ENCODE measurements around the gene PSMD14.

DNA sequence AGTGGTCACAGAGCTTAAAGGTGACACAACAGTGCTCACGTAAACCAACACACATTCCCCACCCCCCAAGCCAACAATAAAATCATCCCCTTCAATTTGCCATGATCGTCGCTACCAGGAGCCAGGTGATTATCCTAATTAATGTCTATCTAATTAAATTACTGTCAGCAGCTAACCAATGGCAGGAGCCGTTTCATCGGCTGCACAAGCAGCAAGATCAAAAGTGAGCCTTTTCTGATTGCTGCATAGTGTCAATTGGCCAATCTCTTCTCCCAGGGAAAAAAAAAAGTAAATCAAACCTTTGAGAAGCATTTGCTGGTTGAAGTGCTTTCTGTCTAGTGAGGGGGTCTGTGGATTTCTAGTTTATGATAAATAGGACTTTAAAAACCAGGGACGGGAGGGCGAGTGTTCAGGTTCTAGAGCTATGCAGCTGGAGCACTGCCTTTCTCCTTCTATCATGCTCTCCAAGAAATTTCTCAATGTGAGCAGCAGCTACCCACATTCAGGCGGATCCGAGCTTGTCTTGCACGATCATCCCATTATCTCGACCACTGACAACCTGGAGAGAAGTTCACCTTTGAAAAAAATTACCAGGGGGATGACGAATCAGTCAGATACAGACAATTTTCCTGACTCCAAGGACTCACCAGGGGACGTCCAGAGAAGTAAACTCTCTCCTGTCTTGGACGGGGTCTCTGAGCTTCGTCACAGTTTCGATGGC is 107.9 kb downstream of the PSMD14 start, which contains the start of gene TBR1:
- no peak for TF ChIP-seq SALL2 (tag by site-specific recombination; IDR thresholded peaks at IDR 0.05; ENCODE audit: borderline replicate concordance)
- TF ChIP-seq, protein P1, sequence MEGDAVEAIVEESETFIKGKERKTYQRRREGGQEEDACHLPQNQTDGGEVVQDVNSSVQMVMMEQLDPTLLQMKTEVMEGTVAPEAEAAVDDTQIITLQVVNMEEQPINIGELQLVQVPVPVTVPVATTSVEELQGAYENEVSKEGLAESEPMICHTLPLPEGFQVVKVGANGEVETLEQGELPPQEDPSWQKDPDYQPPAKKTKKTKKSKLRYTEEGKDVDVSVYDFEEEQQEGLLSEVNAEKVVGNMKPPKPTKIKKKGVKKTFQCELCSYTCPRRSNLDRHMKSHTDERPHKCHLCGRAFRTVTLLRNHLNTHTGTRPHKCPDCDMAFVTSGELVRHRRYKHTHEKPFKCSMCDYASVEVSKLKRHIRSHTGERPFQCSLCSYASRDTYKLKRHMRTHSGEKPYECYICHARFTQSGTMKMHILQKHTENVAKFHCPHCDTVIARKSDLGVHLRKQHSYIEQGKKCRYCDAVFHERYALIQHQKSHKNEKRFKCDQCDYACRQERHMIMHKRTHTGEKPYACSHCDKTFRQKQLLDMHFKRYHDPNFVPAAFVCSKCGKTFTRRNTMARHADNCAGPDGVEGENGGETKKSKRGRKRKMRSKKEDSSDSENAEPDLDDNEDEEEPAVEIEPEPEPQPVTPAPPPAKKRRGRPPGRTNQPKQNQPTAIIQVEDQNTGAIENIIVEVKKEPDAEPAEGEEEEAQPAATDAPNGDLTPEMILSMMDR (tag by site-specific recombination; IDR thresholded peaks at IDR 0.05) = no peak
- TF ChIP-seq, protein P2, sequence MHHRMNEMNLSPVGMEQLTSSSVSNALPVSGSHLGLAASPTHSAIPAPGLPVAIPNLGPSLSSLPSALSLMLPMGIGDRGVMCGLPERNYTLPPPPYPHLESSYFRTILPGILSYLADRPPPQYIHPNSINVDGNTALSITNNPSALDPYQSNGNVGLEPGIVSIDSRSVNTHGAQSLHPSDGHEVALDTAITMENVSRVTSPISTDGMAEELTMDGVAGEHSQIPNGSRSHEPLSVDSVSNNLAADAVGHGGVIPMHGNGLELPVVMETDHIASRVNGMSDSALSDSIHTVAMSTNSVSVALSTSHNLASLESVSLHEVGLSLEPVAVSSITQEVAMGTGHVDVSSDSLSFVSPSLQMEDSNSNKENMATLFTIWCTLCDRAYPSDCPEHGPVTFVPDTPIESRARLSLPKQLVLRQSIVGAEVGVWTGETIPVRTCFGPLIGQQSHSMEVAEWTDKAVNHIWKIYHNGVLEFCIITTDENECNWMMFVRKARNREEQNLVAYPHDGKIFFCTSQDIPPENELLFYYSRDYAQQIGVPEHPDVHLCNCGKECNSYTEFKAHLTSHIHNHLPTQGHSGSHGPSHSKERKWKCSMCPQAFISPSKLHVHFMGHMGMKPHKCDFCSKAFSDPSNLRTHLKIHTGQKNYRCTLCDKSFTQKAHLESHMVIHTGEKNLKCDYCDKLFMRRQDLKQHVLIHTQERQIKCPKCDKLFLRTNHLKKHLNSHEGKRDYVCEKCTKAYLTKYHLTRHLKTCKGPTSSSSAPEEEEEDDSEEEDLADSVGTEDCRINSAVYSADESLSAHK (tag by site-specific recombination; IDR thresholded peaks at IDR 0.05) = no peak
- TF ChIP-seq ZBTB17 (tag by site-specific recombination; IDR thresholded peaks at IDR 0.05) = no peak
- no peak for TF ChIP-seq SP3 (tag by site-specific recombination; IDR thresholded peaks at IDR 0.05)
- TF ChIP-seq, protein P3, sequence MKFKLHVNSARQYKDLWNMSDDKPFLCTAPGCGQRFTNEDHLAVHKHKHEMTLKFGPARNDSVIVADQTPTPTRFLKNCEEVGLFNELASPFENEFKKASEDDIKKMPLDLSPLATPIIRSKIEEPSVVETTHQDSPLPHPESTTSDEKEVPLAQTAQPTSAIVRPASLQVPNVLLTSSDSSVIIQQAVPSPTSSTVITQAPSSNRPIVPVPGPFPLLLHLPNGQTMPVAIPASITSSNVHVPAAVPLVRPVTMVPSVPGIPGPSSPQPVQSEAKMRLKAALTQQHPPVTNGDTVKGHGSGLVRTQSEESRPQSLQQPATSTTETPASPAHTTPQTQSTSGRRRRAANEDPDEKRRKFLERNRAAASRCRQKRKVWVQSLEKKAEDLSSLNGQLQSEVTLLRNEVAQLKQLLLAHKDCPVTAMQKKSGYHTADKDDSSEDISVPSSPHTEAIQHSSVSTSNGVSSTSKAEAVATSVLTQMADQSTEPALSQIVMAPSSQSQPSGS (tag by site-specific recombination; IDR thresholded peaks at IDR 0.05; ENCODE audit: low read depth) = no peak
- no peak for TF ChIP-seq ZNF274 (IDR thresholded peaks at IDR 0.05; ENCODE audit: low read length)
- no peak for TF ChIP-seq ZNF274 (tag by site-specific recombination; IDR thresholded peaks at IDR 0.05; ENCODE audit: borderline replicate concordance)
- TF ChIP-seq, protein P4, sequence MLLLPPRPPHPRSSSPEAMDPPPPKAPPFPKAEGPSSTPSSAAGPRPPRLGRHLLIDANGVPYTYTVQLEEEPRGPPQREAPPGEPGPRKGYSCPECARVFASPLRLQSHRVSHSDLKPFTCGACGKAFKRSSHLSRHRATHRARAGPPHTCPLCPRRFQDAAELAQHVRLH (tag by site-specific recombination; IDR thresholded peaks at IDR 0.05) = no peak
- TF ChIP-seq ZNF138 (tag by site-specific recombination; IDR thresholded peaks at IDR 0.05; ENCODE audit: borderline replicate concordance) = no peak
- TF ChIP-seq, protein P5, sequence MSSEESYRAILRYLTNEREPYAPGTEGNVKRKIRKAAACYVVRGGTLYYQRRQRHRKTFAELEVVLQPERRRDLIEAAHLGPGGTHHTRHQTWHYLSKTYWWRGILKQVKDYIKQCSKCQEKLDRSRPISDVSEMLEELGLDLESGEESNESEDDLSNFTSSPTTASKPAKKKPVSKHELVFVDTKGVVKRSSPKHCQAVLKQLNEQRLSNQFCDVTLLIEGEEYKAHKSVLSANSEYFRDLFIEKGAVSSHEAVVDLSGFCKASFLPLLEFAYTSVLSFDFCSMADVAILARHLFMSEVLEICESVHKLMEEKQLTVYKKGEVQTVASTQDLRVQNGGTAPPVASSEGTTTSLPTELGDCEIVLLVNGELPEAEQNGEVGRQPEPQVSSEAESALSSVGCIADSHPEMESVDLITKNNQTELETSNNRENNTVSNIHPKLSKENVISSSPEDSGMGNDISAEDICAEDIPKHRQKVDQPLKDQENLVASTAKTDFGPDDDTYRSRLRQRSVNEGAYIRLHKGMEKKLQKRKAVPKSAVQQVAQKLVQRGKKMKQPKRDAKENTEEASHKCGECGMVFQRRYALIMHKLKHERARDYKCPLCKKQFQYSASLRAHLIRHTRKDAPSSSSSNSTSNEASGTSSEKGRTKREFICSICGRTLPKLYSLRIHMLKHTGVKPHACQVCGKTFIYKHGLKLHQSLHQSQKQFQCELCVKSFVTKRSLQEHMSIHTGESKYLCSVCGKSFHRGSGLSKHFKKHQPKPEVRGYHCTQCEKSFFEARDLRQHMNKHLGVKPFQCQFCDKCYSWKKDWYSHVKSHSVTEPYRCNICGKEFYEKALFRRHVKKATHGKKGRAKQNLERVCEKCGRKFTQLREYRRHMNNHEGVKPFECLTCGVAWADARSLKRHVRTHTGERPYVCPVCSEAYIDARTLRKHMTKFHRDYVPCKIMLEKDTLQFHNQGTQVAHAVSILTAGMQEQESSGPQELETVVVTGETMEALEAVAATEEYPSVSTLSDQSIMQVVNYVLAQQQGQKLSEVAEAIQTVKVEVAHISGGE (tag by site-specific recombination; conservative IDR thresholded peaks at IDR 0.05; ENCODE audit: low read depth) = no peak
- no peak for TF ChIP-seq ZBTB7A (tag by site-specific recombination; IDR thresholded peaks at IDR 0.05; ENCODE audit: low read depth)
- TF ChIP-seq ZNF2 (tag by site-specific recombination; IDR thresholded peaks at IDR 0.05) = no peak

Data from HEK293 (cell line).